GM12801 (cell line): ENCODE data around the gene CENPM.

Experiments used
- TF ChIP-seq, protein P1 (sequence below): IDR thresholded peaks from one replicate; pipeline ENCODE4 v1.5.1; 2011; ENCODE audit warnings: control low read depth; ENCODE audit not compliant: insufficient read length; ENCODE audit errors: extremely low read depth

CENPM gene

GRCh38 chr22:41917903-41918791 is 28.8 kb downstream of the CENPM start:
- TF ChIP-seq, protein P1, sequence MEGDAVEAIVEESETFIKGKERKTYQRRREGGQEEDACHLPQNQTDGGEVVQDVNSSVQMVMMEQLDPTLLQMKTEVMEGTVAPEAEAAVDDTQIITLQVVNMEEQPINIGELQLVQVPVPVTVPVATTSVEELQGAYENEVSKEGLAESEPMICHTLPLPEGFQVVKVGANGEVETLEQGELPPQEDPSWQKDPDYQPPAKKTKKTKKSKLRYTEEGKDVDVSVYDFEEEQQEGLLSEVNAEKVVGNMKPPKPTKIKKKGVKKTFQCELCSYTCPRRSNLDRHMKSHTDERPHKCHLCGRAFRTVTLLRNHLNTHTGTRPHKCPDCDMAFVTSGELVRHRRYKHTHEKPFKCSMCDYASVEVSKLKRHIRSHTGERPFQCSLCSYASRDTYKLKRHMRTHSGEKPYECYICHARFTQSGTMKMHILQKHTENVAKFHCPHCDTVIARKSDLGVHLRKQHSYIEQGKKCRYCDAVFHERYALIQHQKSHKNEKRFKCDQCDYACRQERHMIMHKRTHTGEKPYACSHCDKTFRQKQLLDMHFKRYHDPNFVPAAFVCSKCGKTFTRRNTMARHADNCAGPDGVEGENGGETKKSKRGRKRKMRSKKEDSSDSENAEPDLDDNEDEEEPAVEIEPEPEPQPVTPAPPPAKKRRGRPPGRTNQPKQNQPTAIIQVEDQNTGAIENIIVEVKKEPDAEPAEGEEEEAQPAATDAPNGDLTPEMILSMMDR = no peak

DNA sequence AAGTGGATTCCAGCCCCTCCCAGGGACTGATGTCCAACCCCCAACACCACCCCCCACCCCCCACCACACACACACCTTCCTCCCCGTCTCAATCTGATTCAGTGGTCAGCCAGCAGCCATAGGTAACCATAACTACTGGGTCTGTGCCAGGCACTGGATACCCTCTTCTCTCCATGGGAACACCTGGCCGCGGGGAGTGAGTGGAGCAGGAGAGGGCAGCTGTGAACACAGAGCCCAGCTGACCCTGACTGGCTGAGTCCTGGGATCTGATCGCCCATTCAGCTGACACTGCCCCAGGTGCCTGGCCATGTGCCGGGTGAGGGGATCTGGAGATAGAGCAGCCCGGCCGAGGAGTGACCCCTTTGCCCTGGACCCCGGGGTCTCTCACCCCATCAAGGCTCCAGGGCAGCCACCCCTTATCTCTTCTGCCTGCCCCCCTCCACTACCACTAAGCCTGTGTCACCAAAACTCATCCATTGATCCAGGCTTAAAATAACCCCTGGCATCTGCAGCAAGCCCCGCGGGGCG is 29.5 kb downstream of the CENPM start:
- TF ChIP-seq, protein P1 = no peak

- TF ChIP-seq, protein P1 = no peak
Observed at GRCh38 chr22:41916745-41917358, 30.1 kb downstream of the CENPM start.

DNA sequence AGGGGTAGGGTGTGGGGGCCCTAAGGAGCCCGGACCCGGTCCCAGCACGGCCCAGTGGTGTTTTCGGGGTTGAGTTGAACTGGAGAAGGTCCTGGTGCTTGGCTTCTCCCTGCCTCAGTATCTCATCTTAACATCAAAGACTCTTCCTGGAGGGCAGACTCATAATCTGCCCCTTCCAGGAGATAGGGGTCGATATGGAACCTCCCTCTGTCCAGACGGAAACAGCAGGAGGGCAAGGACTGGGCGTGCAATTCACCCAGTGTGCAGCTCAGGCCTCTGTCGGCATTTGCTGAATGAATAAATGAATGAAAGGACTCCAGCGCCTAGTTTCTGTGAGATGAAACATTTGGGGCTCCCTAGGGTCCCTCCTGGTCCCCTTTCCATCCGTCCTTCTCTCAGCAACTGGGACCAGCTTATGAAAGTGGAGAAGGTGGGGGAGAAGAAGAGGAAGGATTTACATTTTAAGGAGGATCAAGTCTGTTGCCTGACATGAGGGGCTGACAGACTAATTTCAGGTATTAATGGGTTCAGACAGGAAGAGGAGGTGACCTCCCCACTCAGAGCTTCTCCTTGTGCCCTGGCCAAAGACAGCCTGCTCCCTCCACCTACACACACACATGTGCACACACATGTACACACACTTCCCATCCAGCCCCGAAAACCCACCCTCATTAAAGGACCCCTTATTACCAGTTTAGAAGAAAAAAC is 31.0 kb downstream of the CENPM start:
- TF ChIP-seq, protein P1 = no peak

- TF ChIP-seq, protein P1 = no peak
Observed at GRCh38 chr22:41915035-41915785, 31.7 kb downstream of the CENPM start, which contains the start of gene SHISA8. TSS of gene SHISA8 (minus strand) at chr22:41915074. CDS start at chr22:41914667, 407 bp downstream.

- TF ChIP-seq, protein P1 = no peak
Observed at GRCh38 chr22:41914611-41915034, 32.3 kb downstream of the CENPM start.
